Mucosa of descending colon (tissue), 3 donors: Measurements from ENCODE around the gene SLC13A5. TPM values are rescaled to one million over a fixed set of nuclear protein-coding genes. Genes with fewer than 3 reads are reported as not detected.
"Not testable (repeated sequence)": the region's sequence is repeated elsewhere in the genome, so short reads cannot be mapped to it uniquely, and the experiment has no call there.

Source experiments
- ATAC-seq: fragments of 200-7000 bp; cut with Tn5 transposase; one replicate; pipeline ENCODE4 v1.9.1; 2020; ENCODE audit warnings: mild to moderate bottlenecking, moderate library complexity
- DNase-seq, 3 donors: peaks; one replicate each; pipeline ENCODE4 v3.0.0-alpha.2; 2020
- H3K36me3 ChIP-seq: fragments of 200-600 bp; one replicate; pipeline ENCODE4 v1.8.0; 2021; ENCODE audit warnings: low read depth, mild to moderate bottlenecking
- H3K4me1 ChIP-seq: fragments of 200-600 bp; one replicate; pipeline ENCODE4 v1.8.0; 2021; ENCODE audit warnings: low read depth, mild to moderate bottlenecking
- H3K4me3 ChIP-seq: fragments of 200-600 bp; one replicate; pipeline ENCODE4 v1.8.0; 2021; ENCODE audit warnings: mild to moderate bottlenecking
- H3K9me3 ChIP-seq: fragments of 200-600 bp; one replicate; pipeline ENCODE4 v1.8.0; 2021; ENCODE audit warnings: mild to moderate bottlenecking
- CTCF ChIP-seq: fragments of 200-600 bp; IDR thresholded peaks from one replicate; pipeline ENCODE4 v1.8.0; 2022; ENCODE audit warnings: antibody characterized with exemption, mild to moderate bottlenecking
- intact Hi-C, 2 donors: fragments of 100-400 bp; cut with DNase I in 1 of 2; cut with micrococcal nuclease in 1 of 2; formaldehyde crosslinking; loops; one replicate each; pipeline versions ENCODE4 v1.11.0 to v1.11.1; 2022; cut with DNase I, micrococcal nuclease
- total RNA-seq, 3 donors: library from RNA; stranded (reverse); fragmentation: NEBNext Ultra II Directional in 2 of 3; extraction: Animal tissue kit (Norgen Biotek cat#: 25700) in 2 of 3; gene quantifications; one replicate each; pipeline versions ENCODE4 v1.2.1 to v1.2.4, GENCODE V29; 2021 to 2023
- donor health status: DM: no; HTN: no; CAD: no; lungs with moderate emphysema.
- donor health status: DM: no; HTN: no; CAD: no.
- donor health status: DM: no; HTN: yes; CAD: no.

Gene SLC13A5
- total RNA-seq, 3 donors from 2014 or later: not detected

GRCh38 chr17:6666077-6666521 lies 47.1 kb downstream of the SLC13A5 start:
- DNase-seq: peak in 2 of 3 donors; percentile 63 to 68
- no peaks in the 10 kb centered on the region for H3K4me1 ChIP-seq
- H3K4me3 ChIP-seq: no peak overlapping the region
- peak; percentile 67 for TF ChIP-seq CTCF
- intact Hi-C loops: loop anchor here in 1 of 2 donors (10.0 kb wide), 1 partner anchor 329 kb away; the partner anchor contains the start of gene ALOX12
- no peaks in the 10 kb centered on the region for H3K9me3 ChIP-seq
- ATAC-seq: peak; percentile 97
- no peaks in the 10 kb centered on the region for H3K36me3 ChIP-seq

GRCh38 chr17:6663200-6663599 lies 50.0 kb downstream of the SLC13A5 start:
- DNase-seq, H3K4me3 ChIP-seq, ATAC-seq, H3K36me3 ChIP-seq, H3K9me3 ChIP-seq, H3K4me1 ChIP-seq: not testable (repeated sequence)
- intact Hi-C loops: loop anchor here in 1 of 2 donors (10.0 kb wide), 1 partner anchor 332 kb away; the partner anchor contains the start of gene ALOX12

- Histone ChIP-seq H3K9me3 (no peaks in the 10 kb centered on the region), H3K4me3 (no peak overlapping the region), H3K4me1 (no peaks in the 10 kb centered on the region), H3K36me3 (no peaks in the 10 kb centered on the region)
- TF ChIP-seq CTCF: no peak
- intact Hi-C loops: loop anchor here in 1 of 2 donors (10.0 kb wide), 1 partner anchor 333 kb away; the partner anchor contains the start of gene ALOX12
- no peak for DNase-seq
- ATAC-seq: no peak
Measured at GRCh38 chr17:6661464-6661848, 51.7 kb downstream of the SLC13A5 start.

GRCh38 chr17:6660805-6661463 lies 52.2 kb downstream of the SLC13A5 start:
- ATAC-seq (peak; percentile 42), DNase-seq (no peak)
- no peak overlapping the region for H3K4me3 ChIP-seq
- intact Hi-C loops: loop anchor here in 1 of 2 donors (10.0 kb wide), 1 partner anchor 334 kb away; the partner anchor contains the start of gene ALOX12
- no peak for TF ChIP-seq CTCF
- H3K36me3 ChIP-seq: no peaks in the 10 kb centered on the region
- no peaks in the 10 kb centered on the region for H3K4me1 ChIP-seq
- no peaks in the 10 kb centered on the region for H3K9me3 ChIP-seq

- H3K4me3 ChIP-seq: no peak overlapping the region
- no peak for TF ChIP-seq CTCF
- ATAC-seq (no peak), DNase-seq (no peak)
- no peaks in the 10 kb centered on the region for H3K4me1 ChIP-seq
- intact Hi-C loops: loop anchor here in 1 of 2 donors (10.0 kb wide), 1 partner anchor 335 kb away; the partner anchor contains the start of gene ALOX12
- no peaks in the 10 kb centered on the region for H3K36me3 ChIP-seq
- no peaks in the 10 kb centered on the region for H3K9me3 ChIP-seq
Measured at GRCh38 chr17:6660101-6660500, 53.1 kb downstream of the SLC13A5 start.

- ATAC-seq, H3K9me3 ChIP-seq, H3K36me3 ChIP-seq, H3K4me3 ChIP-seq, intact Hi-C loops, DNase-seq, H3K4me1 ChIP-seq: not testable (repeated sequence)
Measured at GRCh38 chr17:6658411-6658810, 54.8 kb downstream of the SLC13A5 start.
